ENCODE measurements around the gene C1orf21.

- TF ChIP-seq POLR2A (IDR thresholded peaks at IDR 0.05; ENCODE audit: low read depth, low read length) (no peak), POLR2AphosphoS5 (IDR thresholded peaks at IDR 0.05; ENCODE audit: low read depth, low read length) (no peak)
Observed at GRCh38 chr1:184648160-184648855, 261.5 kb downstream of the C1orf21 start.
